HG03025 (cell line): ENCODE data around the gene GSDME.
"Not testable (repeated sequence)": the region's sequence is repeated elsewhere in the genome, so short reads cannot be mapped to it uniquely, and the experiment has no call there.

ENCODE experiments used
- ATAC-seq: cut with Tn5 transposase; IDR thresholded peaks from one replicate; pipeline ENCODE4 v1.9.1; 2021; ENCODE audit warnings: mild to moderate bottlenecking, moderate library complexity; ENCODE audit not compliant: unreplicated experiment, low FRiP score

The GSDME gene

DNA sequence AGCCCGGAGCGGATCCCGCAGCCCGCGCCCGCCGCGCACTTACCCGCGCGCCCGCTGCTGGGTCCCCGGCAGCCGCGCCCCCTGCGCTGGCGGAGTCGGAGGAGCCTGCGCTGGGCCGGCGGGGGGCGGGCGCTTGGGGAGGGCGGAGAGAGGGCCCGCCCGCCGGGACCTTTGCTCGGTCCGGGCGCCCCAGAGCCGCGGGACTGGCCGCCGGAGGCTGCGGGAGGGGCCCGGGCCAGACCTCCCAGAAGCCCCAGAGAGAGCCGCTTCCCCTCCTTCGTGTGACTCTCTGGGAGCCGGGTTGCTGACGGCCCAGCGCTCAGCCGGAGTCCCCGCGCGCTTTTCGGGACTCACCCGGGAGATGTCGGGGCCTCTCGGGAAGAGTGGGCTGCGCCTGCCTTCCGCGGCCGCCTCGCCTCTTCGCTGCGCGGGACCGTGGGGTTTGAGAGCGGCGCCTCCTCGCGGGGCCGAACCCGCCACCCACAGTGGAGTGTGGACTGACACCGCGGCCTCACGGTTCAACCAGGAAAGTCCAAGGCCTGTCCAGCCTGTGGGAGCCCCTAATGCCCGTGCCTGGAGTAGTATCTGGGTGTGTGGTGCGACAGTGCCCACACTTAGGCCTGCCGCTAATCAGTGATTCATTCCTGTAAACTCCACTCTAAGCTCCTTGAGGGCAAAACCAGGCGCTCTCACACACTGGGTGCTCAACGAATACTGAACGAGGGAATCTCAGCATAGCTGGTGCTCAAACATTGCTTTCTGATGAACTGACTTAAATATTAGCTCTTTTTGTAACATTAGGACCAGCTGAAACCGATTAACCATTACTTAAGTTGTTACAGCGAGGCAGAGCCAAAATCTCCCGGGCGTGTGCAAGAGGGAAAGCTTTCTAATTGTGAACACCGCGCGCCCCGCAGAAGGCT lies at the start of gene GSDME:
GSDME (minus strand) TSS at position 112 of the 923 bp plus-strand sequence. CDS start 7,690 bp downstream, outside the sequence.
- peak; percentile 50 for ATAC-seq

DNA sequence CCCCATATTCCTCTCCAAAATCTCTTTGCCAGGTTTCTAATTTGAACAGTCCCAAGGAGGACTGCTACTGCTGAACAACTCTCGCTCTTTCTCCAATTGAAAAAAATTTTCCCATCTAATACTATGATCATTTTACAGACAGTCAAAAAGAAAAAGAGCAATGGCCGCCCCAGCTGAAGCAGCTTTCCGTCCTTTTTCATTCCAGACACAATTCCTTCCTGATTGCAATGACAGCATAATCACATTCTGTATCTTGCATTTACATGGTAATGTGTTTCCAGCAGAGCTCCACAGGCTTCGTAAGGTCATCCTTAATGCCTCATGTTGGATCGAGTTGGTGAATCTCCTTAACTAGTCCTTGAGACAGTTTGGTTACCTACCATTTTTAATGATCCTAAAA lies 45.0 kb upstream of the GSDME start:
- no peak for ATAC-seq

DNA sequence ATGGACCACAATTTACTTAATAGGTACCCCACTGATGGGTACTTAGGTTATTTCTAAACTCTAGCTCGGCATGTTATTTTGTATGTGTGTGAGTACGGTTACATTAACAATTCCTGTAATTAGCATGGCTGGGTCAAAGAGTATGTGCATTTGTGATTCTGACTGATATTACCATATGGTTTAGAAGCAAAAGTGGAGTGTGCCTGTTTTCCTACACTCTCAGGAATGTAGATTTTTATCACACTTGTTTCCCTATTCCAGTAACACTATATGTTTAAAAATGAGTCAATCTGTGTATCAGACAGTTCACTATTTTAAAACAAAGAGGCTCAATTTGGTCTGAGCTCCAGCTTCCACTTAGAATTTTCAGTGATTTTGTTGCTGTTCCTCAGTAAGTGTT lies 44.6 kb upstream of the GSDME start:
- no peak for ATAC-seq

- no peak for ATAC-seq
These were observed 43.4 kb upstream of the GSDME start for GRCh38 chr7:24800667-24801066.

GRCh38 chr7:24800073-24800472 lies 42.8 kb upstream of the GSDME start:
- ATAC-seq = no peak

DNA sequence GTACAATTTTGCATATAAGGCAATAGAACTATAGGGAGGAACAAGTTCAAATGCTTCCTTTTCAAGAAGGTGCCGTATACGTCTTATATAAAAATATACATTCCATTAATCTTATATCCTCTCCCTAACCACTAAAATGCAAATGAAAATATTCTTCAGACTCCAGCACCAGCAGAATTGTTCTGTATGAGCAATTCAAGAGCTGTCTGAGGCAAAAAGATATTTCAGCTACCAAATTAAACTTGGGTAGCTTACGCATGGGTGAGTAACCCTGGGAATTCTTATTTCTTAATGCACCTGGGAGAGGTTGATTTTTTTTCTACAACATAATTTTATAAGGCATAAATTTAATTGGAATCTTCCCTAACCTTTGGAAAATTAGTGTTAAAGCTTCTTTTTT lies 42.2 kb upstream of the GSDME start:
- no peak for ATAC-seq

- ATAC-seq = no peak
These were observed 41.0 kb upstream of the GSDME start for GRCh38 chr7:24798261-24798660.

DNA sequence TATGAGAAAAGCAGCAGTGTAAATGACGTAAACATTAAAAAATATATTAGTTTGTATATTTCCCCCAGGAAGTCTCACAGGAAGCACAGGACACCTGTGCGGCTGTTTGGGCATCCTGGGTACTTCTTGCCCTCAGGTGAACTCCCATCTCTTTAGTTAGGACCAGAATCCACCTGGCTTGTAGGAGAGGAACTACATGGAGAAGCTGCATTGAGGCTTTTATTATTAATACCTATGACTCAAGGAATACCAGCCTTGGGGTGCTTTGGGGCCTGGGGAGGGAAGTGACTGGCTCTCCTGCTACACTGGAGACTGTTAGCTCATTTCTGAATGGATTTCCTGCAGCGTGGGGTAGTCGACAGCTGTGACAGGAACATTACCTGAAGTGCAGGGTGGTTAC lies 40.0 kb upstream of the GSDME start:
- ATAC-seq = no peak

DNA sequence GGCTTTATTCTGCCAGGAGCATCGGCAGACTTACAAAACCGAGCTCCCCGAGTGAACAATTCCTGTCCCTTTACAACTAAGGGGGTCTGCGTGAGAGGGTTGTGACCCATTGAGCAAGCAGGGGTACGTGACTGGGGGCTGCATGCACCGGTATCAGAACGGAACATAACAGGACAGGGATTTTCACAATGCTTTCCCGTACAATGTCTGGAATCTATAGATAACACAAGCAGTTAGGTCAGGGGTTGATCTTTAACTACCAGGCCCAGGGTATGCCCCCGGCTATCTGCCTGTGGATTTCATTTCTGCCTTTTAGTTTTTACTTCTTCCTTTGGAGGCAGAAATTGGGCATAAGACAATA lies 38.1 kb upstream of the GSDME start:
- ATAC-seq = no peak

- not testable (repeated sequence) for ATAC-seq
These were observed 37.6 kb upstream of the GSDME start for GRCh38 chr7:24794751-24795406.

GRCh38 chr7:24793982-24794648 lies 36.9 kb upstream of the GSDME start:
- ATAC-seq = no peak

DNA sequence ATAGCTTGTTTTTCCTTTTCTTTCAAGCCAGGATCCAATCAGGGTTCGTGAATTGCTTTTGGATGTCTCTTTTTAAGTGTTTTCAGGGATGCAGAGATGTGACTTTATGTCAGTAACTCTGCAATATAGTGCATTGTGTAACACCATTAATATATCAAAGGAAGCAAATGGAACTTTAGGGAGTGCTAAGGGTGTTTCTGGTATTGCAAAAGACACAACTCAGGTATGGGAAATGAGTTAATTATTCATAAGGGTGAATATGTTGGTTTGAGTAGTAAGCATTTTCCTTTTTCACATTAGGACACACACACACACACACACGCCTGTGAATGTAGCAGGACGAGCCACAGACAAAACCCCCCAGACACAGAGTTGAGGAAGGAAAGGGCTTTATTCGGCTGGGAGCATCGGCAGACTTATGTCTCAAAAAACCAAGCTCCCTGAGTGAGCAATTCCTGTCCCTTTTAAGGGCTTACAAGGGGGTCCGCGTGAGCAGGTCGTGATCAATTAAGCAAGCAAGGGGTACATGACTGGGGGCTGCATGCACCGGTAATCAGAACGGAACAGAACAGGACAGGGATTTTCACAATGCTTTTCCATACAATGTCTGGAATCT lies 31.8 kb upstream of the GSDME start:
- no peak for ATAC-seq

DNA sequence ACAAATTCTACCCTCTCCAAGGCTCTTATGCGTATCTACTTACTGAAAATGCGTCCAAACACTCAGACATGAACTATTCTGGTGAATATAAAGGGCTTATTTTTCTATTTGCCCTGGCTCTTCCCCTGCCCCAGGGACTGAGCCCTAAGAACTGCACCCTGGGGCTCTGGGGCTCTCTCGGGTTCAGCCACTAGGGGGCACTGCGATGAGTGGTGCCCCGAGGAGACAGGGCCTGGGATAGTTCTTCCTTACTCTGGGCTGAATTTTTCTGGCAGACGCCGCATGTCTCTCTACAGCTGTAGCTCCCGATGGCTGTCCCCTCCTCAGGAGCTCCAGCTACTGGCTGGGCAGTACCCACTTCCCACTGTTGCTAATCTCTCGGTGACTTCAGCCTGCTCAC lies 30.8 kb upstream of the GSDME start:
- ATAC-seq = no peak

- no peak for ATAC-seq
These were observed 29.7 kb upstream of the GSDME start for GRCh38 chr7:24786941-24787340.

- no peak for ATAC-seq
These were observed 29.0 kb upstream of the GSDME start for GRCh38 chr7:24786306-24786705.

- ATAC-seq = no peak
These were observed 27.0 kb upstream of the GSDME start for GRCh38 chr7:24784277-24784676.

DNA sequence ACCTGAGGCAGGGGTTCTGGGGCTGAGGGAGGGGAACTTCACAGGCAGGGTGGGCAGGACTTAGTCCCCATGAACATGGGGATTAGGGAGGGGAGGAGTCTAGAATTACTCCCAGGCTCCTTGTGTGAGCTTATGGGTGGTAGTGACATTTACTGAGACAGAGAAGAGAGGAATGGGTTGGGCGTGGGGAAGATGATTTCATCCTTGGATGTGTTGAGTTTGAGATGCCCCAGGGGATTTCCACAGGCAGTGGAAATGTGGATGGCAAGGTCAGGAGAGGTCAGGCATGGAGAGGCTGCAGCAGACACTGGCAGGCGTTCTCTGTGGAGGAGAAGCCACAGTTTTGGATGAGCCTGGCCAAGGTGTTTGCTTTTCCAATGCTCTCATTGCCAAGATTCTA lies 26.4 kb upstream of the GSDME start:
- ATAC-seq = no peak

DNA sequence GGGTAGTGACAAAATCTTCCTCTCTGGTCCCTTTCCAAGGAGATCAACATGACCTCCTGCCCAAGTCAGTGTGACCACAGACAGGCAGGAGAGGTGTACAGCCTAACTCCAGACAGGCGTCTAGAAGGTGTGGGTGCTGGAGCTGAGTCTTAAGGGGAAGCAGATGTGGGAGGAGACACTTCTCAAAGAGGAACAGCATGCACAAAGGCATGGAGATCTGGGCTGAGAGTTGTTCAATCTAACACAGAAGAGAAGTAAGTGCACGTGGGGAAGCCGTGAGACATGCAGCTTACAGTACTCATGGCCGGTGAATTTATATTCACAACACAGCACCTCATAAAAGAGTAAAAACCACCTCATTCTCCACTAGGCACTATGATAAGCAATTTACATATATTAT lies 23.8 kb upstream of the GSDME start:
- no peak for ATAC-seq

GRCh38 chr7:24779283-24779655 lies 22.0 kb upstream of the GSDME start:
- ATAC-seq = no peak

GRCh38 chr7:24778543-24779282 lies 21.4 kb upstream of the GSDME start:
- ATAC-seq = peak; percentile 52
